HG03571 (cell line): ENCODE results near the gene PRDM9.
"Not testable (repeated sequence)": the region's sequence is repeated elsewhere in the genome, so short reads cannot be mapped to it uniquely, and the experiment has no call there.

Experiments
- ATAC-seq: cut with Tn5 transposase; IDR thresholded peaks from one replicate; pipeline ENCODE4 v1.9.1; 2021; ENCODE audit not compliant: unreplicated experiment

PRDM9 gene

DNA sequence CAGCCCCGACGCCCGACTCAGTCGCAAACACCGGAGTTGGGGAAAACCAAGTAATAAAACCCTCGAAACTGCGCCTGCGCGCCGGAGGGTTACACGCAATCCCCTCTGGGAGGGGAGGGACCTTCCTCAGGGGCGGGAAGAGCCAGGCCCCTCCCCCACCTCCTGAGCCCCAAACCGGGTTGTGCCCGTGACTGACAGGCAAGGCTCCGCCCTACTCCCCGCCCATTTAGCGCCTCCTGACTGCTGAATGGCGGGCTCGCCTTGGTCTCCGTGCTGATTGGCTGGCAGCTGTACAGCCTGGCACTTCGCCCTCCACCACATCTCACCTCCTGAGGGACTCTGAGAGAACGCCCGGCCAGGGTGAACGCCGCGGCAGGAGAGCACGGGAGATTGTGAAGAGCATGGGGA lies at the start of gene PRDM9:
PRDM9 (plus strand) TSS at position 332 of the 408 bp plus-strand sequence. CDS start 1,425 bp downstream, outside the sequence.
- no peak for ATAC-seq

- ATAC-seq, result no peak
Measured at GRCh38 chr5:23457780-23458179, 49.6 kb upstream of the PRDM9 start.

- no peak for ATAC-seq
Measured at GRCh38 chr5:23459214-23459613, 48.2 kb upstream of the PRDM9 start.

- no peak for ATAC-seq
Measured at GRCh38 chr5:23461576-23461975, 45.8 kb upstream of the PRDM9 start.

- ATAC-seq, result no peak
Measured at GRCh38 chr5:23466401-23466912, 41.0 kb upstream of the PRDM9 start.

DNA sequence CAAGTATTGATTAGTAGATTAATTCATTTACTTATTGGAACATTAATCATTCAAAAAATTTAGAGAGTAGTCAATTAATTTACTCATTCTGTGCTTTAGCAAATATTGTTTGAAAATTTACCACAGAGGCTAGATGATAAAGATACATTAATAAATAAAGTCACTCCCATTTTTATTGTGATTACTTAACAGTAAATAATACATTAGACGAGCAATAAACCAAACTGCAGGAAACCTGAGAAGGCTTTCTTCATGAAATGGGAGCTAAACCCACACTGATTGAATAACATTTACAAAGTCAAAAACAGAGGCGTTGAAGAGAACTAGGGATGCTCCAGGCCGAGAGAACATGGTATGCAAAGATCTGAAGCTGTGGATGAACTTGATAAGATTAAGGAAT lies 38.8 kb upstream of the PRDM9 start:
- ATAC-seq, result no peak

GRCh38 chr5:23473915-23474314 lies 33.5 kb upstream of the PRDM9 start:
- no peak for ATAC-seq

DNA sequence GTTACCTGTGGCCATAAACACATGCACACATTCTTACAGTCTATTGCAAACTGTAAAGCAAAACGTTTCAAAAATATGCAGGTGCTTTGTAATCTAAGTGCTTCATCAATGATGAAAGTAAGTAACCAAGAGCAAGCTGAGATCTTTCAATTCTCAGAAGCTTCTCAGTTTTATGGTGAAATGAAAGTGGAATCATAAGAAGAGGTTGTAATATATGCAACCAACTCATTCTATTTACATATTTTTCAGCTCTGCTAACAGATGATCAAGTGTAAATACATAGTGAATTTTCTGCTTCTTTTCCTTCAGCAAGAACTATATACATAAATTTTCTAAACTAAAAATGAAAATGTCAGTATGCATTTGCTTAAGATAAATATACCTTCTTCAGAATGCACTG lies 33.1 kb upstream of the PRDM9 start:
- no peak for ATAC-seq

DNA sequence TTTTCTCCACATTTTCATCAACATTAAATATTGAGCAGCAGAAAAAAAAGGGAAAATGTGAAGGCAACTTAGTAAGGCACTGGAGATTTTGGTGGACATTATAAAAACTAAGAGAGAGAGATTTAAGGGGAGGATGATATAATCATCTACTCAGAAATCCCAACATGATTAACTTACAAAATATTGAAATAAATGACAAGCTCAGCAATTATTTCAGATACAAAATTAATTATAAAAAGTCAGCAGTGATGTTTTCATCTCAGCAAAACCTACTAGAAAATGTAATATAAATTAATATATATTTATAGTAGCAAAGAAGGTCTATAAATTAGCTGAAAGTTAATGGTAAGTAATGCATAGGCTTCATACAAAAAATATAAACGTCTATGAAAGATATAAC lies 30.8 kb upstream of the PRDM9 start:
- no peak for ATAC-seq

GRCh38 chr5:23482642-23483041 lies 24.8 kb upstream of the PRDM9 start:
- no peak for ATAC-seq

GRCh38 chr5:23483090-23483489 lies 24.3 kb upstream of the PRDM9 start:
- no peak for ATAC-seq

DNA sequence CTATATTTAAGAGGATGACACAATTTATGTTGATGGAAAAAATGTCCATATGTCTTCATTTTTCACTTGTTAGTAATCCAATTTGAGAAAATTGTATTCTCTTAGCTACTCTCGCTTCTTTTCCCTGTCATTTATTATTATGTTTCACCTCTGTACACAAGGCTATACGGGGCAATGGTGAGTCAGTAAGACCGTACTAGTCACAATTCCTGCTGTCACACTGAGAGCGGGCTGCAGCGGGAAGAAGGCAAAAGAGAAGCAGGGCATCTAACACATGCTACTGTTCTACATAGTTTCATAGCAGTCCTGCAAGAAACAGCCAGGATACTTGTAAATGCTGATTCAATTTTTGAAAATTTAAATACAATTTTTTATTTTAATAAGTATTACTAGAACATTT lies 23.3 kb upstream of the PRDM9 start:
- ATAC-seq, result no peak

GRCh38 chr5:23486227-23486626 lies 21.2 kb upstream of the PRDM9 start:
- not testable (repeated sequence) for ATAC-seq

DNA sequence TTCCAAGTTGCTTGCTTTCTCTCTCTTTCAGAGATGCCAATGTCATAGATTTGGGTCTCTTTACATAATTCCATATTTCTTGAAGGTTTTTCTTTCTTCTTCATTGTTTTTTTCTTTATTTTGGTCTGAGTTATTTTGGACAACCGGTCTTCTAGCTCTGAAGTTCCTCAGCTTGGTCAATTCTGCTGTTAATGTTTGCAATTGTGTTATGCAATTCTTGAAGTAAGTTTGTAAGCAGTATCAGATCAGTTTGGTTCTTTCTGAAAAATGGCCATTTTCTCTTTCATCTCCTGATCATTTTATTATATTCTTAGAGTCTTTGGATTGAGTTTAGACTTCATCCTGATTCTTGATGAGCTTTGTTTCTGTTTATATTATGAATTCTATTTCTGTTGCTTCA lies 16.4 kb upstream of the PRDM9 start:
- no peak for ATAC-seq

- no peak for ATAC-seq
Measured at GRCh38 chr5:23494558-23494957, 12.9 kb upstream of the PRDM9 start.

DNA sequence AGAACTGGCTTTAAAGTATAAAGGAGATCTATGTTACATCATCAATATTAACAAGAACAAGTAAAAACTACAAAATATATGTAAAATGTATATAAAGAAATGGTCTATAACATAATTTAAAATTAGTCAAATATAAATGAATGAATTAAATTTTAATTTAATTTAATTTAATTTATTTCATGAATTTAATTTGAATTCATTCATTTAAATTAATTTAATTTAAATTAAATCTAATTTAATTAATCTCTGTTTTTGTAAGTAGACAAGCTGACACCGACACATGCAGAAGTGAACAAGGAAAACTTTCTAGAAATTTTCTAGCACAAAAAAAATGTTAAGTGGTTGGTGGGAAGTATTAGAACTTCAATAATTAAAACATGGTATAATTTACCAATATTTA lies 10.8 kb upstream of the PRDM9 start:
- no peak for ATAC-seq

- no peak for ATAC-seq
Measured at GRCh38 chr5:23506329-23507236, 826 bp upstream of the PRDM9 start.

DNA sequence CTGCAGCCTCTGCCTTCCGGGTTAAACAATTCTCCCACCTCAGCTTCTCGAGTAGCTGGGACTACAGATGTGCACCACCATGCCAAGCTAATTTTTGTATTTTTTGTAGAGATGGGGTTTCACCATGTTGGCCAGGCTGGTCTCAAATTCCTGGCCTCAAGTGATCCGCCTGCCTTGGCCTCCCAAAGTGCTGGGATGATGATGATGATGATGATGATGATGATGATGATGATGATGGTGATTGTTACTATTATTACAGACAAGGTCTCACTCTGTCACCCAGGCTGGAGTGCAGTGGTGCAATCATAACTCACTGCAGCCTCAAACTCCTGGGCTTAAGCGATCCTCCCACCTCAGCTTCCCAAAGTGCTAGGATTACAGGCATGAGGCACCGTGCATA lies 3.0 kb downstream of the PRDM9 start:
- ATAC-seq, result not testable (repeated sequence)

GRCh38 chr5:23522553-23522952 lies 15.1 kb downstream of the PRDM9 start:
- no peak for ATAC-seq

DNA sequence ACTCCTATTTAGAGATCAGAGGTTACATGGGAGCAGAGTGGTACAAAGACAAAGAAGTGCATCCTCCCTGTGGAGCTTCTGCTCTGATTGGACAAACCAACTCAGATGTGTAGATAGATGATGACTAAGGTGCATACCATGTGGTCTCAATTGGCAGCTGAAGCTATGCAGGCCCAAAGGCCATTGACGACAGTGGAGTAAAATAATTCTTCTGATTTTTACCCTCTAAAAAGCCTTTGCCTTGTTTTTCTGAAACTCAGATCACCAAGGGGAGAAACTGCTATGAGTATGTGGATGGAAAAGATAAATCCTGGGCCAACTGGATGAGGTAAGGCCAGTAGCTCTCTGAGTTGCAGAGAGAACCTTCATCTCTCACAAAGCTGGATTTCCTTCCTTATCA lies 15.6 kb downstream of the PRDM9 start:
- ATAC-seq, result no peak

DNA sequence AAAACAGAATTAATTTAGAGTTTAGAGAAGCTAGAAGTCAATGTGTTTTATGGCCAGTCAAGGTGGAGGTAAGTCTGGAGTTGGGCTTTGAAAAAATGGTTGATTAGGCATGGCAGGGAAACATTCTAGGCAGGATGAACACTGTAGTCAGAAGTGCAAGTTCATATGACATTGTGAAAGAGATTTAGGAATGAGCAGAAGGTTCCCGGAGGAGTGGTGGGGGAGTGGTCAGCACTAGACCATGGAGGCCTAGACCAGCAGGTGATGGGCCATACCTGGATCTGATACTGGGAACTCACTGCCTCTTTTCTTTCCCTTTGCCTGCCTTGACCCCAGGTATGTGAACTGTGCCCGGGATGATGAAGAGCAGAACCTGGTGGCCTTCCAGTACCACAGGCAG lies 16.6 kb downstream of the PRDM9 start:
- no peak for ATAC-seq

DNA sequence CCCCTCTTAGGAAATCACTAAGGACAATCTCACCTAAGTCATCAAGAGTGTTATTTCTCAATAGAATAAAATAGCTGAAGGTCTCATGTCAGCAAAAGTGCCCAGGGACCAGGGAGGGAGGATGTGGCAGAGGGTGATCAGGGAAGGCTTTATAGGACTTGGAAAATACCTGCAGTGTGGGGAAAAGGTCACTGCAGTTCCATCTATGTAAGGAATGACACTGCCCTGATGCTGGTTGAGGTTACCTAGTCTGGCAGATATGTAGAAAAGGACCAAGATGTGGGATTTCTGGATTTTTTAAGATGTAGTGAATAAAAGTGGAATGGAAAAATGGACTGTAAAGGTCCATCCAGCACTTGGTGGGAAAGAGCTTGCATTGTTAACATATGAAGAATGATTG lies 18.3 kb downstream of the PRDM9 start:
- ATAC-seq, result no peak

- ATAC-seq, result not testable (repeated sequence)
Measured at GRCh38 chr5:23526616-23527015, 19.2 kb downstream of the PRDM9 start.
